GM18526 (cell line): ENCODE results near the gene CFAP90.

Experiments used
- POLR2A ChIP-seq: IDR thresholded peaks from 3 replicates; pipeline ENCODE4 v1.6.1; 2011; ENCODE audit not compliant: insufficient read length; ENCODE audit errors: extremely low read depth

The CFAP90 gene

GRCh38 chr5:7873216-7873615 is 22.3 kb upstream of the CFAP90 start:
- no peak for TF ChIP-seq POLR2A

- no peak for TF ChIP-seq POLR2A
Observed at GRCh38 chr5:7872517-7873130, 21.7 kb upstream of the CFAP90 start.

- no peak for TF ChIP-seq POLR2A
Observed at GRCh38 chr5:7871653-7872052, 20.7 kb upstream of the CFAP90 start.

- no peak for TF ChIP-seq POLR2A
Observed at GRCh38 chr5:7869474-7870136, 18.7 kb upstream of the CFAP90 start.

DNA sequence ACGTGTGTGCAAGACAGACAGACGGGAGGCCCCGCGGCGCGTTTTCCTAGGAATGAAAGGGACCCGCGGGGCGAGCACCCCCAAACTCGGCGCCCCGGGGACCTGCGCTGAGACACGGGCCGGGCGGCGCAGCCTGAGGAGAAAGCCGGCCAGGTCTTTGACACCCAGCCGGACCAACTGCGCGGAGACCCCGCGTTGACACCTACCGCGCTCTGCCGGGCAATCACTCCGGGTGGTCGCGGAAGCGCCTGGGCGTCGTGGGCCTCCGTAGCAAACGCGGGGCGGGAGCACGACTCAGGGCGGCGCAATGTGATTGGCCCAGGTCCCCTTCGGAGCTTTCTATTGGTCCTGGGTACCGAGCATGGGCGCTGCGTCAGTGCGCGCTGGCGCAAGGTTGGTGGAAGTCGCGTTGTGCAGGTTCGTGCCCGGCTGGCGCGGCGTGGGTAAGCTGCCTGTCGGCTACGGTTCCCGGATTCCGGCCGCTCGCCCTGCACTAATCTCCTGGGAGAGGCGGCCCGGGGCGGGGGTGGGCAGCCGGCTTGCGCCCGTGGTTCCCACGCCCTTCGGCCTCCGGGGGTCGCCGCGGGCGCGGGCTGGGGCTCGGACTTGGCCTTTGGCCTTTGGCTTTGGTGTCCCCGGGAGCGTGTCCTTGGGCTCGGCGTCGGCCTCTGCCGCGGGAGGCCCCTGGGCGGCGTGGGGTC is 18.0 kb upstream of the CFAP90 start, which contains the start of the genes FASTKD3 and MTRR:
Gene FASTKD3, minus strand, starts transcription at position 259 of the 701 bp plus-strand sequence. CDS start 948 bp downstream, outside the sequence.
Gene MTRR, plus strand, starts transcription at position 376 of the 701 bp plus-strand sequence. CDS start 1,647 bp downstream, outside the sequence.
- TF ChIP-seq POLR2A: peak; percentile 91

DNA sequence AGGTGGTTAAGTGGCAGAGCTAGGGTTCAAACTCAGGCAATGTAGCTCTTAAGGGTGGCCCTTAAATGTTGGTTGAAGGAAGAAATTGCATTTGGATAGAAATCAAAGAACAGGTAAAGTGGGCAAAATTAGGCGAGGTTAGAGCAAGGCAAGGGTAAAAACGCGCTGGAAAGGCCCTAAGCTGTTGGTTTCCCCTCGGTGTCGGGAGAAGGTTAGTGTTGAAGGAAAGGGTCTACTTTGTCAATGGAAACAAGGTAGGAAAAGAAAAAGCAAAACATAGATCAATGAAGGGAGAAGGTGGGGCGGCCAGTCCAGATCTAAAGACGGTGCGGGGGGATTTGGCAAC is 17.5 kb upstream of the CFAP90 start:
- no peak for TF ChIP-seq POLR2A

GRCh38 chr5:7867260-7867659 is 16.3 kb upstream of the CFAP90 start:
- TF ChIP-seq POLR2A: no peak

DNA sequence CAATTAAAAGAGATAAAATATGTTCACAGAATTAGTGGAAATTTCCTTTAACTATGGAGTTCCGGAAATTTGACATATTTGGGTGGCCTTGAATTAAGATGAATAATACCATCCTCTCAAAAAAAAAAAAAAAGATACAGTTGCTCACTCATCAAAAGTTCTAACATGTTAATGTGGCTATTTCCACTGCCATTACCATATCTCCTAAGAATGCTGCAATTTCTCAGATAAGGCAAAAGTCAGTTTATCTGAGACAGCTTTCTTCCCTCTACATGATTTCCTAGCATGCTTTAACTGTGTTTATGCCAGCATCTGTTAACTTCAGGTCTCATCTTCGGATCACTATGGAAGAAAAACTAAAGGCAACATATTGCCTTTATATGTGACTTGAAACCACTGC is 15.3 kb upstream of the CFAP90 start:
- no peak for TF ChIP-seq POLR2A

- TF ChIP-seq POLR2A: no peak
Observed at GRCh38 chr5:7857926-7858632, 7.1 kb upstream of the CFAP90 start.

DNA sequence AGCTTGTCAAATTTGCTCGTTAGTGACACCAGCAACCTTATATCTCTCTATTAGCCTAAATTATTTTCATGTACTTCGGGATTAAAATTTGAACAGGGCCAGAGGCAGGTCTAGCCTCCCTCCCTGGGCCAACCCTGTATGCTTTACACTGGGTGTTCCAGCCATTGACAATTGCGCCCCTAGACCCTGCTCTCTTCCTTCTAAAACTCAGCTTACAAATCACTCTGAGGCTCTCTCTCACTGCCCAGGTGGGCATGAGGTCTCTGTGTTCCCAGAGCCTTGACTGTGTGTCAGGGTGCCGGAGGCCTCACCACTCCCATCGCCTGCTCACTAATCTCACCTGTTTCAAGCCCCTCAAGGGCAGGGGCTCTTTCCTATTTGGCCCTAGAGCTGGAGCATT is 6.4 kb upstream of the CFAP90 start:
- no peak for TF ChIP-seq POLR2A

GRCh38 chr5:7856855-7857254 is 5.9 kb upstream of the CFAP90 start:
- no peak for TF ChIP-seq POLR2A

DNA sequence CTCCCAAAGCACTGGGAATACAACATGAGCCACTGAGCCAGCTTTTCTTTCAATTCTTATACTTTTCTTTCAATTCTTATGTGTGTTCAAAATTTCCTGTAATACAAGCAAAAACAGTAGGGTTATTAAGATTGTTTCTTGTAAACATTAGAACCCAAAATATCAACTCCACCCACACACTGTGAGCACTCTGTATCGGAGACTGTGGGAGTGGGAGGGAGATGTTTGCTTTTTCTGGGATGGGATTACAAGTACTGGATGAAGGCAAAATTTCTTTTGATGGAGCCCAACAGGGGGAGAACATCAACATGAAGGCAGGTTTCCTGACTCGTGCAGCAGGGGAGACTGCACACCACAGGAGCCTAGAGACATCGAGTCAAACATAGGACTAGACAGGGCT is 4.7 kb upstream of the CFAP90 start:
- no peak for TF ChIP-seq POLR2A

GRCh38 chr5:7852988-7853387 is 2.1 kb upstream of the CFAP90 start:
- TF ChIP-seq POLR2A: no peak

- TF ChIP-seq POLR2A: no peak
Observed at GRCh38 chr5:7852542-7852941, 1.6 kb upstream of the CFAP90 start.

- no peak for TF ChIP-seq POLR2A
Observed at GRCh38 chr5:7851617-7852289, 820 bp upstream of the CFAP90 start.
